Omental fat pad (tissue), 4 donors: ENCODE measurements around the gene PLAC1. TPM values are rescaled to one million over a fixed set of nuclear protein-coding genes. Genes with fewer than 3 reads are reported as not detected.

Source experiments
- ATAC-seq: fragments of 150-250 bp; one replicate; pipeline ENCODE4 v1.9.1; 2016; ENCODE audit warnings: mild to moderate bottlenecking, moderate library complexity; ENCODE audit not compliant: low FRiP score
- DNase-seq: peaks from one replicate; pipeline ENCODE4 v3.0.0-alpha.2; 2019; ENCODE audit warnings: low spot score
- total RNA-seq, 4 donors: library from RNA; depleted of rRNA; stranded (reverse); fragments of >200 nt; gene quantifications; one replicate each; pipeline ENCODE4 v1.1.0, GENCODE V29; 2016
- TF ChIP-seq, protein P1 (sequence below), 3 donors: fragments of 450-650 bp; IDR thresholded peaks; one replicate each; pipeline ENCODE4 v1.5.1; 2016 to 2017; ENCODE audit warnings: antibody characterized with exemption in 3 of 3, mild to moderate bottlenecking in 3 of 3, moderate library complexity in 2 of 3

Gene PLAC1
- total RNA-seq, 4 donors from 2014 or later: not detected

DNA sequence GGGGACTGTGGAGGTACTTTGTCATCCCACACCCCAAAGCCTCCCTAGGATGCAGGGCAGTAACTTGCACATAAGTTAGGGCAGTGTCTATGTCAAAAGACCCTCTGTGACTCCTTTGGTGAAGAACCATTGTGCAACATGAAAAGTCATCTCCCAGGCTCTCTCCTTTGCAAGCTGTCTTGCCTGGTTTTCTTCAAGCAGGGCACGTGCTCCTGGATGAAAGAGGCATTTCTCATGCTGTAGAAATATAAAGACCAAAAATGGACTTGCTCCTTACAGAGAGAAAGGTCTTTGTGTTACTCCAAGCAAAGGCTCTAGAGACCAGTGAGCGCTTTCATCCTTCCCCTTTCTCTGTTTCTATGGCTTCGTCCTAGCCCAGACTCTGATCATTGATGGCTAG is 44.9 kb downstream of the PLAC1 start:
- no peak for ATAC-seq
- DNase-seq: no peak
- TF ChIP-seq, protein P1, sequence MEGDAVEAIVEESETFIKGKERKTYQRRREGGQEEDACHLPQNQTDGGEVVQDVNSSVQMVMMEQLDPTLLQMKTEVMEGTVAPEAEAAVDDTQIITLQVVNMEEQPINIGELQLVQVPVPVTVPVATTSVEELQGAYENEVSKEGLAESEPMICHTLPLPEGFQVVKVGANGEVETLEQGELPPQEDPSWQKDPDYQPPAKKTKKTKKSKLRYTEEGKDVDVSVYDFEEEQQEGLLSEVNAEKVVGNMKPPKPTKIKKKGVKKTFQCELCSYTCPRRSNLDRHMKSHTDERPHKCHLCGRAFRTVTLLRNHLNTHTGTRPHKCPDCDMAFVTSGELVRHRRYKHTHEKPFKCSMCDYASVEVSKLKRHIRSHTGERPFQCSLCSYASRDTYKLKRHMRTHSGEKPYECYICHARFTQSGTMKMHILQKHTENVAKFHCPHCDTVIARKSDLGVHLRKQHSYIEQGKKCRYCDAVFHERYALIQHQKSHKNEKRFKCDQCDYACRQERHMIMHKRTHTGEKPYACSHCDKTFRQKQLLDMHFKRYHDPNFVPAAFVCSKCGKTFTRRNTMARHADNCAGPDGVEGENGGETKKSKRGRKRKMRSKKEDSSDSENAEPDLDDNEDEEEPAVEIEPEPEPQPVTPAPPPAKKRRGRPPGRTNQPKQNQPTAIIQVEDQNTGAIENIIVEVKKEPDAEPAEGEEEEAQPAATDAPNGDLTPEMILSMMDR (IDR thresholded peaks at IDR 0.05): no peak

DNA sequence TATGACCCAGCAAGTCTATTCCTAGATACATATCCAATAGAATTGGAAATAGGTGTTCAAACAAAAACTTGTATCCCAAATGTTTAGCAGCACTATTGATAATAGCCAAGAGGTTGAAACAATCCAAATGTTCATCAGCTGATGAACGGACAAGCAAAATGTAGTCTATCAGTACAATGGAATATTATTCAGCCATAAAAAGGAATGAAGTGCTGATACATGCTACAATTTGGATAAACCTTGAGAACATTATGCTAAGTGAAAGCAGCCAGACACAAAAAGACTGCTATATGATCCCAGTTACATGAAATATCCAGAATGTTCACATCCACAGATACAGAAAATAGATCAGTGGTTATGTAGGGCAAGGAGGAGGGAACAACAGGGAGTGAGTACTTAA is 50.1 kb downstream of the PLAC1 start:
- DNase-seq (no peak), ATAC-seq (no peak)
- TF ChIP-seq, protein P1 (IDR thresholded peaks at IDR 0.05): no peak

DNA sequence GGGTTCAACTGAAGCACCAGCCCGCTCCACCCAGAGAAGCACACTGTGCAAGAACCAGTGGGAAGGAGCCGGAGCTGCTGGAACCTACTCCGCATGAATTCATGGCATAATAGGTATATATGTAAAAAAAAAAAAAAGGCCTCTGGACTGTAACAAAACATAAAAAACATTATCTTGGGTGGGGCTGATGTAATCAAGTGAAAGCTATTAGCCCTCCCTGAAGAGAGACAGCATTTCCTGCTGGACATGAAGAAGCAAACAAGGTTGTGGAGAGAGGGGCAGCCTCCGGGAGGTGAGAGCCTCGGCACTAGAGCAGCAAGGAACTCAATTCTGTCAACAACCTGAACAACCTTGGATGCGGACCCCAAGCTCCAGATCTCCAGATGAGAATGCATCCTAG is 50.7 kb downstream of the PLAC1 start:
- TF ChIP-seq, protein P1 (IDR thresholded peaks at IDR 0.05): no peak

DNA sequence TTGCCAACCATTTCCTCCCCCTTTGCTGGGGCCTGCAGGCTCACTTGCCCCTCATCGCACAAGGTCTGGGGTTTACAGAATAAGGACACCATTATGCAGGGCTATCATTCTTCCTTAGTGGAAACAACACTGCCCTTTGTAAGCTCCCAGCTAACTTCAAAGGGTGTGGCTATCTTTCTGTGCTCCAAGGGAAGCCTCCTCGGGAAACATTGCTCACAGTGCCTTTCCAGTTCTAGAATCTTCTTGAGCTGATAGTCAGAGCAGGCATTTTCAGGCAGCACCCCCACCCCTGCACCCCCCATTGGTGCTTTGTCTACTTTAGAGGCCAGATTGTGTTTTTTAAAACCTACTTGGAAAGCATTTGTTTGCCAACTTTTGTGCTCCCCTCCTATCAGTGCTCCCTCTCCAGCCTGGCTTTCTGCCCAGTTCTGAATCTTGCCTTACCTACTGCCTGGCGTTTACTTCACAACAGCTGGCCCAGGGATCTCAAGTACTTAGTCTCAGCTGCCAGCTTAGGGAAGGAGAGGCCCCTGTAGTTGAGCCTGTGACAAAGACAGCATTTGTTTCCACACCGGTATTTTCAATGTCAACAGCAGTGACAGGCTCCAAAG is 53.5 kb downstream of the PLAC1 start:
- DNase-seq: no peak
- TF ChIP-seq, protein P1 (IDR thresholded peaks at IDR 0.05): no peak
- peak; percentile 41 for ATAC-seq

More for the DNA sequence above, 50.7 kb downstream of the PLAC1 start:
- DNase-seq (no peak), ATAC-seq (no peak)

DNA sequence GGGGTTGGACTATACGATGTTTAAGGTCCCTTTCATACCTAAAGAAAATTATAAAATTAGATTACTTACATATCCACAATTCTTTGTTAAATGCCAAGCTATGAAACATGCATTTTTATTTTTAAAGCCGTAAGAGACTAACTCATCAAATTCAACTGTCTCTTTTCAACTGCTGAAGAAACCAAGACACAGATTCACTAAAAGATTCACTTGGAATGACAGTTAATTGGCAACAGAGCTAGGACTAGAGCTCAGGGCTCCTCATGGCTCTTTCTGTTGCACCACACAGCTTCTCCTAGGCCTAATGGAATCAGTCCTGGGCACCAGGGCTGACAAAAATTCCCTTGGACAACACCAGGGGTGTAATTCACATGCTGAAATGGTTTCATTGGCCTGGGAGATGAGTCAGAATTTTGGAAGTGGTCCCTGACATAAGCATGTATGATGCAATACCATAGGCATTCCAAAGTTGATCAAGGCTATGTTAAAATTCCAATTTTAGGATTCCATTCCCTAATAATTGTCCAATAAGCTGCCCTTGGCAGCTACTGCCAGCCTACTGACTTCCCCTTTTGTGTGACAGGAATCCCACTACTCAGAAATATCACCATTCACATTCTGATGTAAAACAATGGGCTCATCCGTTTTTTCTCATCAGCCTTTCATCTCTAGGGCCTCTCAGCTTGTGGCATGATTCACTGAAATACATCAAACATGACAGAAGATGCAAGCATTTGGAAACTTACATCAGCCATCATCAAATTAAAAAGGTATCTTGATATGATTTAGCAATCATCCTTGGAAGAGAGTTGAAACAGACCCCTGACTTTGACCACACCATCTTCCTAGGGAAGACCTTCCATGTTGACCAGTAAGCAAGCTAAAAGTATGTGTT is 54.2 kb downstream of the PLAC1 start:
- ATAC-seq (peak; percentile 75), DNase-seq (no peak)
- TF ChIP-seq, protein P1 (IDR thresholded peaks at IDR 0.05): no peak

DNA sequence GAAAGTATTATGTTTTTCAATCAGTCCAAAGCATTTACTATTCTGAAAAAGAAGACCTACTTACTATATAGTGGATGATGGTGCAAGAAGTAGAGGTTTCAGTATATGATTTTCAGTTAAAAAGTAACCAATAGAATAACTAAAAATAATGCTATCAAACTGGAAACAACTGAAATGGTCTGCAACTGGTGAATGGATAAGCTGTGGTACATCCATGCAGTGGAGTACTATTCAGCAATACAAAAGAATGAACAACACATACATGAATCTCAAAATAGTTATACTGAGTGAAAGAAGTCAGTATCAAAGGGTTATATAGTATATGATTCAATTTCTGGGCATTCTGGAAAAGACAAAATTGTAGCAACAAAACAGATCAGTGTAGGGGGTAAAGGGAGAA is 55.9 kb downstream of the PLAC1 start:
- DNase-seq: no peak
- TF ChIP-seq, protein P1 (IDR thresholded peaks at IDR 0.05): no peak
- no peak for ATAC-seq
